B cell (primary cell): ENCODE measurements around the gene NRM. TPM values are rescaled to one million over a fixed set of nuclear protein-coding genes. Genes with fewer than 3 reads are reported as not detected.

Source experiments
- ATAC-seq: fragments of 200-7000 bp; cut with Tn5 transposase; one replicate; pipeline ENCODE4 v1.10.0; 2021; ENCODE audit warnings: low read depth, mild to moderate bottlenecking, moderate number of reproducible peaks, moderate library complexity
- CTCF ChIA-PET: fragments of 350-600 bp; sonication (Branson Sonifier 250); formaldehyde crosslinking; loops from one replicate; lab custom pipeline; 2021; ENCODE audit warnings: antibody characterized with exemption, inconsistent platforms; lab: Charles Lee
- POLR2A ChIA-PET: fragments of 350-600 bp; sonication (Branson Sonifier 250); formaldehyde crosslinking; loops from one replicate; lab custom pipeline; 2021; ENCODE audit warnings: antibody characterized with exemption; lab: Charles Lee
- DNase-seq: peaks from one replicate; pipeline ENCODE4 v3.0.0; 2013
- H2AFZ ChIP-seq: 2 replicates; pipeline ENCODE4 v1.6.1; 2012; ENCODE audit warnings: mild to moderate bottlenecking, low read depth, low read length; ENCODE audit not compliant: insufficient read depth, poor library complexity, severe bottlenecking
- H3K27ac ChIP-seq, 2 donors: 1 replicate in 1 of 2; 2 replicates in 1 of 2; pipeline ENCODE4 v1.5.1; 2012 to 2013; ENCODE audit warnings: low read length in 2 of 2, mild to moderate bottlenecking in 2 of 2, moderate library complexity in 1 of 2
- H3K27me3 ChIP-seq, 4 experiments: fragments of 200-600 bp in 1 of 4; sonication (generic) in 1 of 4; replicated peaks in 1 of 4; 1 replicate in 2 of 4; 2 replicates in 2 of 4; pipeline versions ENCODE4 v1.6.1 to v1.7.0; 2013 to 2016; ENCODE audit warnings: low read length in 3 of 4, mild to moderate bottlenecking in 2 of 4, mixed read lengths in 1 of 4, moderate library complexity in 1 of 4; ENCODE audit not compliant: insufficient read depth in 4 of 4, control insufficient read depth in 3 of 4; ENCODE audit errors: control extremely low read depth in 1 of 4
- H3K36me3 ChIP-seq, 2 experiments: replicated peaks in 1 of 2; 1 replicate in 1 of 2; 2 replicates in 1 of 2; pipeline versions ENCODE4 v1.6.1 to v1.7.1; 2013; ENCODE audit warnings: low read length in 1 of 2; ENCODE audit not compliant: insufficient read depth in 2 of 2, control insufficient read depth in 1 of 2; ENCODE audit errors: control extremely low read depth in 1 of 2, extremely low read depth in 1 of 2
- H3K4me1 ChIP-seq, 2 donors: fragments of 200-600 bp in 1 of 2; sonication (generic) in 1 of 2; 1 replicate in 1 of 2; 2 replicates in 1 of 2; pipeline versions ENCODE4 v1.5.1 to v1.6.1; 2013 to 2017; ENCODE audit warnings: low read length in 2 of 2; ENCODE audit not compliant: control insufficient read depth in 2 of 2, insufficient read depth in 2 of 2
- H3K4me2 ChIP-seq: replicated peaks from 2 replicates; pipeline ENCODE3; 2012; ENCODE audit warnings: mild to moderate bottlenecking, low read depth, low read length; ENCODE audit not compliant: poor library complexity, severe bottlenecking
- H3K4me3 ChIP-seq, 5 experiments: fragments of 200-600 bp in 1 of 5; sonication (generic) in 1 of 5; 1 replicate in 3 of 5; 2 replicates in 2 of 5; pipeline versions ENCODE4 v1.5.1 to v1.7.0; 2011 to 2016; ENCODE audit warnings: low read length in 4 of 5, mild to moderate bottlenecking in 4 of 5, low read depth in 2 of 5, control low read depth in 1 of 5, moderate library complexity in 1 of 5; ENCODE audit not compliant: insufficient read depth in 1 of 5; ENCODE audit errors: control extremely low read depth in 1 of 5, extremely low read depth in 1 of 5
- H3K79me2 ChIP-seq: fragments of 200-600 bp; sonication (generic); one replicate; pipeline ENCODE4 v1.6.0; 2016; ENCODE audit warnings: low read length; ENCODE audit not compliant: control insufficient read depth, insufficient read depth
- H3K9ac ChIP-seq: fragments of 200-600 bp; sonication (generic); 2 replicates; pipeline ENCODE4 v1.6.1; 2017; ENCODE audit warnings: mild to moderate bottlenecking, low read length, moderate library complexity
- H3K9me3 ChIP-seq, 3 donors: one replicate each; pipeline versions ENCODE4 v1.6.1 to v1.7.1; 2013; ENCODE audit warnings: low read length in 2 of 3; ENCODE audit not compliant: control insufficient read depth in 2 of 3, insufficient read depth in 1 of 3; ENCODE audit errors: control extremely low read depth in 1 of 3
- H4K20me1 ChIP-seq: 2 replicates; pipeline ENCODE4 v1.6.0; 2012; ENCODE audit warnings: mild to moderate bottlenecking, low read length; ENCODE audit not compliant: insufficient read depth, control insufficient read depth, poor library complexity, severe bottlenecking
- H3K27ac Mint-ChIP-seq: one replicate; pipeline ENCODE4 v1.8.0; 2021; ENCODE audit warnings: mixed read lengths
- H3K27me3 Mint-ChIP-seq: one replicate; pipeline ENCODE4 v1.8.0; 2021; ENCODE audit warnings: mixed read lengths
- H3K4me1 Mint-ChIP-seq: one replicate; pipeline ENCODE4 v1.8.0; 2021; ENCODE audit warnings: mixed read lengths
- H3K4me3 Mint-ChIP-seq: one replicate; pipeline ENCODE4 v1.8.0; 2021; ENCODE audit warnings: mixed read lengths
- H3K9me3 Mint-ChIP-seq: one replicate; pipeline ENCODE4 v1.8.0; 2022; ENCODE audit warnings: mixed read lengths; ENCODE audit not compliant: insufficient read depth
- EZH2 ChIP-seq: IDR thresholded peaks from 2 replicates; pipeline ENCODE4 v1.6.1; 2012; ENCODE audit warnings: borderline replicate concordance, low read depth, mild to moderate bottlenecking, moderate library complexity, low read length; ENCODE audit not compliant: insufficient read depth, poor library complexity, severe bottlenecking
- WGBS: methylation state at CpG from one replicate; pipeline ENCODE4 v1.1.5; 2013; ENCODE audit warnings: missing lambda C conversion rate; ENCODE audit not compliant: insufficient coverage; 5-methylcytosine and 5-hydroxymethylcytosine counted together
- intact Hi-C: fragments of 100-400 bp; cut with micrococcal nuclease; formaldehyde crosslinking; loops from one replicate; pipeline ENCODE4 v1.10.0; 2022
- polyA plus RNA-seq: library from polyadenylated mRNA; depleted of rRNA; stranded (reverse); fragments of >200 nt; gene quantifications from 2 replicates; pipeline ENCODE4 v1.2.3, GENCODE V29; 2012
- total RNA-seq, 2 donors: library from RNA; stranded (reverse); fragments of 120-200 nt in 1 of 2; gene quantifications; 1 replicate in 1 of 2; 2 replicates in 1 of 2; pipeline versions ENCODE4 v1.2.3 to v1.2.4, GENCODE V29; 2013 to 2022
- TF ChIP-seq, protein P1 (sequence below): fragments of 200-600 bp; IDR thresholded peaks from one replicate; pipeline ENCODE4 v1.8.0; 2022; ENCODE audit warnings: antibody characterized with exemption, mild to moderate bottlenecking

Gene NRM
- total and polyA plus RNA-seq, 2 donors (not counting 1 experiment from before 2014, with no cell fraction given), result 24.9 to 26.0 TPM

- ATAC-seq (peak; percentile 53), DNase-seq (peak; percentile 76)
- peaks cover 37 to 40% of the 10 kb centered on the region in 2 donors for H3K4me1 ChIP-seq
- 39% methylated on average over 5 of the region's 8 CpGs for WGBS
- no peaks in the 10 kb centered on the region for H3K27me3 Mint-ChIP-seq
- peaks cover 20% of the 10 kb centered on the region for H3K79me2 ChIP-seq
- intact Hi-C loops, result no loop called here
- no peaks in the 10 kb centered on the region for H3K9me3 Mint-ChIP-seq
- H3K4me3 Mint-ChIP-seq, result peak overlapping the region; percentile 57
- ChIA-PET POLR2A (interaction anchor here (0.6 to 0.9 kb wide), 4 partner anchors 14 to 136 kb away, joined by 3 to 9 read pairs (median 4); no protein-coding TSS in a partner anchor), CTCF (interaction anchor here (1.2 to 22.5 kb wide), 7 partner anchors 9 to 254 kb away, joined by 3 to 963 read pairs (median 4); partner anchors contain the start of genes DHX16 and TUBB)
- peaks cover 40% of the 10 kb centered on the region for H3K4me1 Mint-ChIP-seq
- no peaks in the 10 kb centered on the region for H3K9me3 ChIP-seq
- H3K4me3 ChIP-seq, result no peak overlapping the region
- TF ChIP-seq, protein P1, sequence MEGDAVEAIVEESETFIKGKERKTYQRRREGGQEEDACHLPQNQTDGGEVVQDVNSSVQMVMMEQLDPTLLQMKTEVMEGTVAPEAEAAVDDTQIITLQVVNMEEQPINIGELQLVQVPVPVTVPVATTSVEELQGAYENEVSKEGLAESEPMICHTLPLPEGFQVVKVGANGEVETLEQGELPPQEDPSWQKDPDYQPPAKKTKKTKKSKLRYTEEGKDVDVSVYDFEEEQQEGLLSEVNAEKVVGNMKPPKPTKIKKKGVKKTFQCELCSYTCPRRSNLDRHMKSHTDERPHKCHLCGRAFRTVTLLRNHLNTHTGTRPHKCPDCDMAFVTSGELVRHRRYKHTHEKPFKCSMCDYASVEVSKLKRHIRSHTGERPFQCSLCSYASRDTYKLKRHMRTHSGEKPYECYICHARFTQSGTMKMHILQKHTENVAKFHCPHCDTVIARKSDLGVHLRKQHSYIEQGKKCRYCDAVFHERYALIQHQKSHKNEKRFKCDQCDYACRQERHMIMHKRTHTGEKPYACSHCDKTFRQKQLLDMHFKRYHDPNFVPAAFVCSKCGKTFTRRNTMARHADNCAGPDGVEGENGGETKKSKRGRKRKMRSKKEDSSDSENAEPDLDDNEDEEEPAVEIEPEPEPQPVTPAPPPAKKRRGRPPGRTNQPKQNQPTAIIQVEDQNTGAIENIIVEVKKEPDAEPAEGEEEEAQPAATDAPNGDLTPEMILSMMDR, result no peak
- no peak for TF ChIP-seq EZH2
- no peaks in the 10 kb centered on the region for H3K27me3 ChIP-seq
- H3K27ac Mint-ChIP-seq, result peak overlapping the region; percentile 55
- H4K20me1 ChIP-seq, result peaks cover 7% of the 10 kb centered on the region
- no peak overlapping the region for H2AFZ ChIP-seq
- H3K9ac ChIP-seq, result peak overlapping the region; percentile 11
- H3K4me2 ChIP-seq, result peak overlapping the region; percentile 49
- H3K27ac ChIP-seq, result peak overlapping the region in 1 of 2 donors; percentile 51
- H3K36me3 ChIP-seq, result peaks cover 0 to 14% of the 10 kb centered on the region in 2 experiments
These were observed 45.0 kb upstream of the NRM start for GRCh38 chr6:30735668-30736314.
